ENCODE data around the gene ZNF385A. TPM values are rescaled to one million over a fixed set of nuclear protein-coding genes. Genes with fewer than 3 reads are reported as not detected.

ZNF385A gene
- total and polyA plus RNA-seq, 2 of the 4 experiments (the other 2 are of a cell fraction): 0.36 to 2.5 TPM

DNA sequence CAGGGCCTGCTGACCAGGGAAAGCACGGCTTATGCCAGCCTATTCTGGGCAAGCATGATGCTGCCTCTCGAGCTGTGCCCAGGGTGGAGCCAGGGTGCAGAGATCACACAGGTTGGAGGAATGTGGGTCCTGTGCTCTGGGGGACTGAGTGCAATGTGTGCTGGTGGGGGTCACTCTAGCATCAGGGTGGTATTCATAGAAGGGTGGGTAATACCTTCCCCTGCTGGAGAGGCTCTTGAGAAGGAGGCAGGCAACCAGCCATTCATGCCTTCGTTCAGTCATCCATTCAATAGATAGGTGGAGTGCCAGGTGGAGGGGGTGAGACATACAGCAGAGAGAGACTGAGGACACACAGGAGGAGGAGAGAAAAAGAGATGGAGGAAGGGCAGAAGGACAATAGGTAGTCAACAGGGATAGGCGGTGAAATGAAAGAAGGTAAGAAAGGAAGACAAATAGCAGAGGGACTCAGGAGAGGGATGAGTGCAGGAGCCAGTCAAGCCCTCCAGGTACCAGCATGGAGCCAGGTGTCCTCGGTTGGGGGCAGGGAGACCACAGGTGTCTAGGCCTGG lies 5.2 kb upstream of the ZNF385A start:
- no peak overlapping the region for H3K4me2 ChIP-seq (ENCODE audit: low read depth, low read length)
- H3K9me3 ChIP-seq (ENCODE audit: control insufficient read depth, insufficient read depth, low read length): no peaks in the 10 kb centered on the region
- dilution Hi-C loops (cut with HindIII; ENCODE audit: low sequenced_read_pairs, unreplicated experiment) (no loop called here), intact Hi-C loops (cut with micrococcal nuclease) (no loop called here), in situ Hi-C loops (cut with MboI; ENCODE audit: low sequenced_read_pairs) (no loop called here)
- peaks cover 6% of the 10 kb centered on the region for H3K4me1 ChIP-seq (ENCODE audit: control insufficient read depth, insufficient read depth, low read length)
- ChIA-PET CTCF (no interaction called here), POLR2A (ENCODE audit: unreplicated experiment) (no interaction called here)
- DNase-seq (no peak), ATAC-seq (ENCODE audit: low read depth) (no peak)
- peak overlapping the region; percentile 55 for H2AFZ ChIP-seq (replicated peaks; ENCODE audit: low read length, poor library complexity)
- H3K23ac ChIP-seq (ENCODE audit: low read depth, low read length): no peak overlapping the region
- H3K14ac ChIP-seq (replicated peaks; ENCODE audit: low read depth, low read length): no peak overlapping the region
- H2BK15ac ChIP-seq (ENCODE audit: low read depth, low read length): peak overlapping the region; percentile 75; the same call in 2 of the 3 replicates
- H4K8ac ChIP-seq (ENCODE audit: low read depth in 2 of 2, low read length in 2 of 2): no peak overlapping the region
- H4K5ac ChIP-seq (ENCODE audit: low read depth, low read length): no peak overlapping the region
- H4K91ac ChIP-seq (ENCODE audit: insufficient read depth, low read depth, low read length): no peak overlapping the region
- H4K20me1 ChIP-seq (ENCODE audit: insufficient read depth, low read length): peaks cover 13% of the 10 kb centered on the region
- no TSS peak for BruUV-seq (replicated peaks)
- H3K4me3 ChIP-seq (ENCODE audit: insufficient read depth, low read depth, low read length): no peak overlapping the region
- H2AK9ac ChIP-seq (replicated peaks; ENCODE audit: low read depth, low read length, poor library complexity): peak overlapping the region; percentile 38
- H3K9me1 ChIP-seq (ENCODE audit: insufficient read depth, low read length): no peaks in the 10 kb centered on the region
- H2BK5ac ChIP-seq (ENCODE audit: low read depth, low read length, poor library complexity, severe bottlenecking): no peak overlapping the region
- H3K4ac ChIP-seq (ENCODE audit: low read depth, low read length): no peak overlapping the region
- no peak overlapping the region for H3K27ac ChIP-seq (ENCODE audit: insufficient read depth, low read length)
- no peak overlapping the region for H2BK120ac ChIP-seq (ENCODE audit: low read depth, low read length)
- TF ChIP-seq, protein P1, sequence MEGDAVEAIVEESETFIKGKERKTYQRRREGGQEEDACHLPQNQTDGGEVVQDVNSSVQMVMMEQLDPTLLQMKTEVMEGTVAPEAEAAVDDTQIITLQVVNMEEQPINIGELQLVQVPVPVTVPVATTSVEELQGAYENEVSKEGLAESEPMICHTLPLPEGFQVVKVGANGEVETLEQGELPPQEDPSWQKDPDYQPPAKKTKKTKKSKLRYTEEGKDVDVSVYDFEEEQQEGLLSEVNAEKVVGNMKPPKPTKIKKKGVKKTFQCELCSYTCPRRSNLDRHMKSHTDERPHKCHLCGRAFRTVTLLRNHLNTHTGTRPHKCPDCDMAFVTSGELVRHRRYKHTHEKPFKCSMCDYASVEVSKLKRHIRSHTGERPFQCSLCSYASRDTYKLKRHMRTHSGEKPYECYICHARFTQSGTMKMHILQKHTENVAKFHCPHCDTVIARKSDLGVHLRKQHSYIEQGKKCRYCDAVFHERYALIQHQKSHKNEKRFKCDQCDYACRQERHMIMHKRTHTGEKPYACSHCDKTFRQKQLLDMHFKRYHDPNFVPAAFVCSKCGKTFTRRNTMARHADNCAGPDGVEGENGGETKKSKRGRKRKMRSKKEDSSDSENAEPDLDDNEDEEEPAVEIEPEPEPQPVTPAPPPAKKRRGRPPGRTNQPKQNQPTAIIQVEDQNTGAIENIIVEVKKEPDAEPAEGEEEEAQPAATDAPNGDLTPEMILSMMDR (conservative IDR thresholded peaks at IDR 0.05; ENCODE audit: low read depth, low read length): no peak
- TF ChIP-seq, protein P2, sequence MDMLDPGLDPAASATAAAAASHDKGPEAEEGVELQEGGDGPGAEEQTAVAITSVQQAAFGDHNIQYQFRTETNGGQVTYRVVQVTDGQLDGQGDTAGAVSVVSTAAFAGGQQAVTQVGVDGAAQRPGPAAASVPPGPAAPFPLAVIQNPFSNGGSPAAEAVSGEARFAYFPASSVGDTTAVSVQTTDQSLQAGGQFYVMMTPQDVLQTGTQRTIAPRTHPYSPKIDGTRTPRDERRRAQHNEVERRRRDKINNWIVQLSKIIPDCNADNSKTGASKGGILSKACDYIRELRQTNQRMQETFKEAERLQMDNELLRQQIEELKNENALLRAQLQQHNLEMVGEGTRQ (IDR thresholded peaks at IDR 0.05; ENCODE audit: low read depth, low read length): no peak
- TF ChIP-seq BHLHE40 (IDR thresholded peaks at IDR 0.05; ENCODE audit: low read depth, low read length) (no peak), MAFK (IDR thresholded peaks at IDR 0.05; ENCODE audit: low read depth, low read length) (no peak), POLR2A (IDR thresholded peaks at IDR 0.05; ENCODE audit: low read depth, low read length) (no peak)
- H3K9ac ChIP-seq (ENCODE audit: low read depth, low read length): no peak overlapping the region
- 100% methylated on average over 2 of the region's 5 CpGs; no CpG with 5 or more reads in 1 of the 2 experiments for WGBS, 2 experiments (ENCODE audit: extremely low coverage in 2 of 2, insufficient read length in 1 of 2)
- peaks cover 22% of the 10 kb centered on the region for H3K36me3 ChIP-seq (ENCODE audit: control insufficient read depth, insufficient read depth, low read length)
- H3K79me1 ChIP-seq (ENCODE audit: low read depth in 1 of 2, low read length in 2 of 2): peaks cover 0 to 8% of the 10 kb centered on the region in 2 experiments; a peak in 2 of 4 replicates
- no peak overlapping the region for H3K56ac ChIP-seq (ENCODE audit: extremely low read depth, insufficient read depth, low read length)
- H3K18ac ChIP-seq (ENCODE audit: low read depth, low read length): no peak overlapping the region
- no peaks in the 10 kb centered on the region for H3K27me3 ChIP-seq (ENCODE audit: control insufficient read depth, insufficient read depth, low read length)
- 0 out of 2 replicates have a peak overlapping the region, but pooled peaks have one; percentile 3 for H2AK5ac ChIP-seq (ENCODE audit: low read depth, low read length)
- no peak overlapping the region for H2BK20ac ChIP-seq (ENCODE audit: low read depth, low read length)
